Mesodermal cell (in vitro differentiated cells): Measurements from ENCODE around the gene ZWILCH.
"Not testable (repeated sequence)": the region's sequence is repeated elsewhere in the genome, so short reads cannot be mapped to it uniquely, and the experiment has no call there.

Experiments
- H3K27ac ChIP-seq: 2 replicates; pipeline ENCODE4 v1.7.0; 2013; ENCODE audit warnings: mild to moderate bottlenecking, low read depth, low read length, moderate library complexity; ENCODE audit not compliant: severe bottlenecking
- H3K36me3 ChIP-seq: 2 replicates; pipeline ENCODE4 v1.7.1; 2013; ENCODE audit warnings: mild to moderate bottlenecking, low read length, moderate library complexity; ENCODE audit not compliant: control insufficient read depth, insufficient read depth
- H3K4me1 ChIP-seq: one replicate; pipeline ENCODE4 v1.7.1; 2013; ENCODE audit warnings: mild to moderate bottlenecking, low read length; ENCODE audit not compliant: insufficient read depth, control insufficient read depth, poor library complexity, severe bottlenecking
- H3K4me3 ChIP-seq: 2 replicates; pipeline ENCODE4 v1.7.0; 2013; ENCODE audit warnings: low read length, control low read depth, mild to moderate bottlenecking; ENCODE audit not compliant: insufficient read depth, poor library complexity, severe bottlenecking; ENCODE audit errors: extremely low read depth
- H3K9me3 ChIP-seq: 2 replicates; pipeline ENCODE4 v1.7.1; 2013; ENCODE audit warnings: mild to moderate bottlenecking, low read length, moderate library complexity; ENCODE audit not compliant: control insufficient read depth
- WGBS, 2 experiments: methylation state at CpG; one replicate each; pipeline ENCODE4 v1.1.5; 2013; ENCODE audit warnings: missing lambda C conversion rate in 2 of 2; ENCODE audit not compliant: insufficient coverage in 2 of 2; 5-methylcytosine and 5-hydroxymethylcytosine counted together

Gene ZWILCH

GRCh38 chr15:66580643-66581042 is 75.5 kb downstream of the ZWILCH start:
- Histone ChIP-seq H3K4me3 (no peak overlapping the region), H3K36me3 (no peaks in the 10 kb centered on the region), H3K9me3 (peaks cover 5% of the 10 kb centered on the region), H3K4me1 (peaks cover 15% of the 10 kb centered on the region), H3K27ac (no peak overlapping the region)
- WGBS, 2 experiments: 82 to 85% methylated on average over 2 of the region's 3 CpGs

DNA sequence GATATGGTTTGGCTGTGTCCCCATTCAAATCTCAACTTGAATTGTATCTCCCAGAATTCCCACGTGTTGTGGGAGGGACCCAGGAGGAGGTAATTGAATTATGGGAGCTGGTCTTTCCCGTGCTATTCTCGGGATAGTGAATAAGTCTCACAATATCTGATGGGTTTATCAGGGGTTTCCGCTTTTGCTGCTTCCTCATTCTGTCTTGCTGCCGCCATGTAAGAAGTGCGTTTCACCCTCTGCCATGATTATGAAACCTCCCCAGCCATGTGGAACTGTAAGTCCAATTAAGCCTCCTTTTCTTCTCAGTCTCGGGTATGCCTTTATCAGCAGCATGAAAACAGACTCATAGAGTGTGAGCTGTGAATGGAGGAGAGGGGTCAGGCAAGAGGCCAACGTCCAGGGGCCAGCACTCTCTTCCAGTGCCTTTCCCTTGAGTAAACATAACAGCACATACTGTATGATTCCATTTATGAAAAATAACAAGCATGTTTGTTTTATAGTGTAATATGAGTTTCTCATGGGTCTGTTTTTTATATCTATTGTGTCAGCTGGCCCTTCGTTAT is 76.9 kb downstream of the ZWILCH start:
- peaks cover 20% of the 10 kb centered on the region for H3K4me1 ChIP-seq
- H3K4me3 ChIP-seq: no peak overlapping the region
- no peaks in the 10 kb centered on the region for H3K36me3 ChIP-seq
- H3K9me3 ChIP-seq: peaks cover 5% of the 10 kb centered on the region
- no peak overlapping the region for H3K27ac ChIP-seq
- WGBS, 2 experiments: 81 to 82% methylated on average over 3 to 6 of the region's 9 CpGs

GRCh38 chr15:66586155-66586976 is 81.2 kb downstream of the ZWILCH start:
- Histone ChIP-seq H3K9me3 (no peaks in the 10 kb centered on the region), H3K4me1 (peaks cover 6% of the 10 kb centered on the region), H3K36me3 (no peaks in the 10 kb centered on the region), H3K27ac (no peak overlapping the region), H3K4me3 (no peak overlapping the region)
- WGBS, 2 experiments: 80 to 82% methylated on average over 13 to 16 of the region's 17 CpGs

DNA sequence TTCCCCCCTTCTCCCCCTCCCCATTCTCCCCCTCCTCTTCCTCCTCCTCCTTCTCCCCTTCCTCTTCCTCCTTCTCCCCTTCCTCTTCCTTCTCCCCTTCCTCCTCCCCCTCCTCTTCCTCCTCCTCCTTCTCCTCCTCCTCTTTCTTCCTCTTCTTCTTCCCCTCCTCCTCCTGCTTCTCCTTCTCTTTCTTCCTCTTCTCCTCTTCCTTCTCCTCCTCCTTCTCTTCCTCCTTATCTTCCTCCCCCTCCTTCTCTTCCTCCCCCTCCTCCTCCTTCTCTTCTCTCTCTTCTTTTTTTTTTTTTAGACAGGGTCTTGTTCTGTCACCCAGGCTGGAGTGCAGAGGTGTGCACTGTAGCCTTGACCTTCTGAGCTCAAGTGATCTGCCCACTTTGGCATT is 81.9 kb downstream of the ZWILCH start:
- no peak overlapping the region for H3K4me3 ChIP-seq
- H3K9me3 ChIP-seq: no peaks in the 10 kb centered on the region
- H3K36me3 ChIP-seq: no peaks in the 10 kb centered on the region
- peaks cover 6% of the 10 kb centered on the region for H3K4me1 ChIP-seq
- no peak overlapping the region for H3K27ac ChIP-seq

GRCh38 chr15:66587749-66588148 is 82.6 kb downstream of the ZWILCH start:
- H3K4me3 ChIP-seq: no peak overlapping the region
- no peak overlapping the region for H3K27ac ChIP-seq
- H3K4me1 ChIP-seq: peaks cover 10% of the 10 kb centered on the region
- no peaks in the 10 kb centered on the region for H3K36me3 ChIP-seq
- H3K9me3 ChIP-seq: no peaks in the 10 kb centered on the region
- 70% methylated on average over 3 of the region's 5 CpGs for WGBS, 2 experiments

DNA sequence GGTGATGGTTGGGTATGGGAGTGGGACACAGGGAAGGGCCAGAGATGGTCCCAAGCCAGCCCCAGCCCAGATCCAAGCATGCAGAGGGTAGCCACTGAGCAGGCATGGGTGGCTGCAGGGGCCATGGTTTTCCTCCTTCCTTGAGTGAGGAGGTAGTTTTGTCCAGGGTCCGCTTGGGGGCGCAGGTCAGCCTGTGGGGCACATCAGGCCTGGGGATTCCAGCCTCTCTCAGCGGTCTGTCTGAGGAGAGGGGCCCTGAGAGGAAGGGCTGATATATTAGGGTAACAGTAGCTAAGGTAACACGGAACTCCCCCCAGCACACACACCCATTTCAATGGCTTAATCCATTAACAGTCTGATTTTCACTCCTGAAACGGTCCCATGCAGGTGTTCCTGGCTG is 83.4 kb downstream of the ZWILCH start:
- 70 to 100% methylated on average over 1 to 2 of the region's 5 CpGs for WGBS, 2 experiments
- Histone ChIP-seq H3K9me3 (no peaks in the 10 kb centered on the region), H3K36me3 (no peaks in the 10 kb centered on the region), H3K27ac (no peak overlapping the region), H3K4me3 (no peak overlapping the region), H3K4me1 (peaks cover 16% of the 10 kb centered on the region)

DNA sequence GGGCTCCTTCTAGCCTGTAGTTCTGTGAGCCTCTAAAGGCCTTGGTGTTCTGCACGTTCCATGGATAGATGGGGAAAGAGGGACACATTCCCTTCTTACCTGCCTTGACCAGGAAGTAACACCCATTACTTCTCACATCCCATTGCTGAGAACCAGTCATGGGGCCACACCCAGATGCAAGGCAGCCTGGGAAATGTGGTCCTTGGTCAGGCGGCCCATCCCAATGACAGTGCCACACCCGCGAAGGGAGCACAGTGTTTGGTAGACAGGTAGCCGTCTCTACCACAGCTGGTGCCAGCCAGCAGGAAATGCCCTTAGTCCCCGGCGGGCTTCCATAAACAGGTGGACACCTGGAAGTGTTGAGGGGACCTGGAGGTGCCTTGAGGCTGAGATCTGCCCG is 83.8 kb downstream of the ZWILCH start:
- no peak overlapping the region for H3K4me3 ChIP-seq
- H3K36me3 ChIP-seq: no peaks in the 10 kb centered on the region
- H3K4me1 ChIP-seq: peaks cover 21% of the 10 kb centered on the region
- no peak overlapping the region for H3K27ac ChIP-seq
- H3K9me3 ChIP-seq: no peaks in the 10 kb centered on the region
- WGBS, 2 experiments: 82 to 84% methylated on average over 6 to 7 of the region's 8 CpGs

DNA sequence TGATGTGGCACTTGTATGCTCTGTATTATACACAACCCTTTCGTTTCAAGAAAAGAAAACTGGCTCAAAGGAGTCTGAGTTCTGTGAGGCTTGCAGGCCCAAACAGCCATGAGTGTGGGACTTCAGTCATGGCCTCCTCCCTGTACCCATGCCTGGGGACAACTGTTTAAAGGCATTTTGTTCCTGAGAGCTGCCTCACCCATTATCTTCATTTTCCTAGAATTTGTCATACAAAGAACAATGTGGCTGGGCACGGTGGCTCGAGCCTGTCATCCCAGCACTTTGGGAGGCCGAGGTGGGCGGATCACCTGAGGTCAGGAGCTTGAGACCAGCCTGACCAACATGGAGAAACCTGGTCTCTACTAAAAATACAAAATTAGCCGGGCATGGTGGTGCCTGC is 84.3 kb downstream of the ZWILCH start:
- WGBS, 2 experiments: 95 to 100% methylated on average over 1 to 4 of the region's 6 CpGs
- not testable (repeated sequence) for H3K36me3 ChIP-seq, H3K9me3 ChIP-seq, H3K4me3 ChIP-seq, H3K27ac ChIP-seq
- H3K4me1 ChIP-seq: peaks cover 21% of the 10 kb centered on the region

DNA sequence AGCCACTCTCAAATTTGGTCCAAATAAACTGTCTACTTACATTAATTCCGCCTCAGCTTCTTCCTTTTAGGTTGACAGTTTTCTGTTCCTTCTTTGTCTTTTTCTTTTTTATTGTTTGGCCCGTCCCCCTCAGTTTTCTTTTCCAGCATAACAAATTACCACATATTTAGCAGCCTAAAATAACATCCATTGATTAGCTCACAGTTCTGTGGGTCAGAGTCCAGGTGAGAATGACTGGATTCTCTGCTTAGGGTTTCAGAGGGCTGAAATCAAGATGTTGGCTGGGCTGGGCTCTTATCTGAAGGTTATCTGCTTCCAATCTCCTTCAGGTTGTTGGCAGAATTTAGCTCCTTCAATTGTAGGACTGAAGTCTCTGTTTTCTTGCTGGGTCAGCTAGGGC is 85.3 kb downstream of the ZWILCH start:
- 93 to 100% methylated on average over 1 to 2 of the region's 2 CpGs for WGBS, 2 experiments
- no peaks in the 10 kb centered on the region for H3K9me3 ChIP-seq
- no peak overlapping the region for H3K27ac ChIP-seq
- H3K4me3 ChIP-seq: no peak overlapping the region
- H3K36me3 ChIP-seq: no peaks in the 10 kb centered on the region
- peaks cover 21% of the 10 kb centered on the region for H3K4me1 ChIP-seq

DNA sequence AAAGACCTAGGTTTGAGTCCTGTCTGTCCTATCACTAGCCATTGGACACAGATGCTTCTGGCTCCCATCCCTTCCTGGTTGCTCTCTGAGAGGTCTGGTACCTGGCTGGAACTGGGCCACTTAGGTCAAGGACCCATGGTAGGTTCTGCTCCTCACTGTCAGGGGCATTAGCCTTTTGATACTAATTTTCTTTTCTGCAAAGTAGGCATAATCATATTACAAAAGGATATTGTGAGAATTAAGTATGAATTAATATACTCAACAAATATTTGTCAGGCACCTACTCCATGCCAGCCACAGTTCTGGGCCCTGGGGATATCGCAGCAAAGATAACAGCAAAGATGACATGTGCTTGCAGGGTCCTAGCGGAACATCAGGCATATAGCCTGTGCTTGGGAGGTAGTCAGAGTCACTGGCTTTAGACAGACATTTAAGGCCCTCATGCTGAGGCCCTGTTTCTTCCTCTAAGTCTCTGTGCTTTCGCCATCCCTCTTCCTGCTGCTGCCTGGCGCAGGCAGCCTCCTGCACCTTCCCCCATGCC is 86.3 kb downstream of the ZWILCH start:
- Histone ChIP-seq H3K9me3 (no peaks in the 10 kb centered on the region), H3K4me3 (no peak overlapping the region), H3K27ac (no peak overlapping the region), H3K36me3 (no peaks in the 10 kb centered on the region), H3K4me1 (peaks cover 18% of the 10 kb centered on the region)
- 88 to 95% methylated on average over 4 of the region's 4 CpGs for WGBS, 2 experiments
